Rectal smooth muscle tissue (tissue), 1 donor: ENCODE data around the gene RBPJL.
A peak's percentile ranks its signal among the peaks of the same experiment; 100 is the strongest.

Experiments used
- H3K27ac ChIP-seq: one replicate; pipeline ENCODE4 v1.7.0; 2013; ENCODE audit warnings: low read depth, low read length, inconsistent platforms
- H3K27me3 ChIP-seq: one replicate; pipeline ENCODE4 v1.7.0; 2013; ENCODE audit warnings: low read length; ENCODE audit not compliant: control insufficient read depth, insufficient read depth
- H3K36me3 ChIP-seq: one replicate; pipeline ENCODE4 v1.7.0; 2013; ENCODE audit warnings: low read length; ENCODE audit not compliant: control insufficient read depth, insufficient read depth
- H3K4me1 ChIP-seq: one replicate; pipeline ENCODE4 v1.7.0; 2013; ENCODE audit warnings: low read length; ENCODE audit not compliant: control insufficient read depth, insufficient read depth
- H3K4me3 ChIP-seq: one replicate; pipeline ENCODE4 v1.7.0; 2013; ENCODE audit warnings: low read length
- H3K9ac ChIP-seq: one replicate; pipeline ENCODE4 v1.7.0; 2013; ENCODE audit warnings: low read length

Gene RBPJL

DNA sequence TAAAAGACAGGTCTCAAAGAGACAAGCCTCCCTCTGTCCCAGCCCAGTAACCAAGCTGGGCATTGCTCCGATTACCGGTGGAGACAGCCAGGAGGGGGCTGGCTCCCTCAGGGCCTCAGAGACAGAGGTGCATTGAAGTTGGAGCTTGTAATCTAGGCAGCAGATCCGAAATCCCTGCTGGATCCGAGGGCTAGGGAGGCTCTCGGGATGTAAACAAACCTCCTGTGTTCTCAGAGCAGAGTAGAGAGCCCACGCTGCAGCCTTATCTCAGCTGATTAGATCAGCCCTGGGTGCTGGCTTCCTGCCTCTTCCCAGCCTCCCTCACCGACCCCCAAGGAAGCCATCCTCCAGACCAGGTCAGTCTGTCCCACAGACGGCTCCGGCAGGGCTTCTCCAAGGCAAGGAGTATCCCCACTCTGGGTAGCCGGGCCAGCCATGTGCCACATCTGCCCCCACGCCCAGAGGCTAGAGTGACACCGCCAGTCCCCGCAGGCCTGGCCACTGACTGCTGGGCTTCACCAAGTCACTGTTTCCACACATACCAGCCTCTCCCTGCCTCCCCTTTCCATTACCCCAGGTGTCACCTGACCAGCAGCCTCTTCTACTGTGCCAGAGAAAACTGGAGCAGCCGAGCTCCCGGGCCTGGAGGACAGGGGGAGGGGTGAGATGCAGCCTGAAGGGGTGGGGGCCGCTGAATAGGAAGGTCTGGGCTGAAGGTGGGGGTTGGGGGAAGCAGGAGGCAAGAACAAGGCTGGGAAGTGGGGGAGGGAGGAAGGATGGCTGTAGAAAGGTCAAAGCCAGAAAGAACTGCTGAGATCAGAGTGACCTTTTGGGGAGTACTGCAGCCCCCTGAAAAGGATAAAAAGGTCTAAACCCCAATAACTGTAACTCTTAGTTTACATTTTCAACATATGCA, 35.6 kb downstream of the RBPJL start:
- no peak overlapping the region for H3K9ac ChIP-seq
- H3K4me1 ChIP-seq, result peaks cover 72% of the 10 kb centered on the region
- no peaks in the 10 kb centered on the region for H3K36me3 ChIP-seq
- no peaks in the 10 kb centered on the region for H3K27me3 ChIP-seq
- H3K4me3 ChIP-seq, result peak overlapping the region; percentile 51
- peak overlapping the region; percentile 96 for H3K27ac ChIP-seq

DNA sequence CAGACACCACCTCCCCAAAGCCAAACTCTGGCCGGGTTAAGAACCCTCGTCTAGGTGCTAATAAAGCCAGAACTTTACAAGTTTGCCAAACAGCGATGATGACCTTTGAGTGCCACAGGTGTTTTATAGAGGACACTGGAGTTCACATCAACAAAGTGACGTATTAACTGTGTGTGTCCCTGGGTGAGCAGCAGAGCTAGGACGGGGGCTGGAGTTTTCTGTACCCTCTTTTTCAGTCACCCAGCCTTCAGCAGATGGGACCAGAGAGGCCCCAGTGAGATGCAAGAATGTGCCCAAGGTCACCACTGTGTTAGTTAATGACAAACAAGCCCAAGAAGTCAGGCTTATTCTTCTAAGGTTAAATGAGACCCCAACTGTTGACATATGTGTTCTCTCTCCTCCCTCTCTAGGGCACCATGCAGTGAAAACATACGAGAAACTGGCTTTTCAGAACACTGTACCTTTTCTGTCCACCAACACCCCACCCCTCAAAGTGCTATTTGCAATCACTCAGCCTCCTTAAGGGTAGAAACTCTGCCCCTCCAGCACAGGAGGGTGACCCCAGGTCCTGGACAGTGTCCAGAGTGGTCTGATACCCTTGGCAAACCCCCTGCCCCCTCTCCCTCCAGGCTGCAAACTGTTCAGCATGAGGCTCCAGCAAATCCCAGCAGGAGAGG, 36.4 kb downstream of the RBPJL start:
- H3K27me3 ChIP-seq, result no peaks in the 10 kb centered on the region
- peak overlapping the region; percentile 5 for H3K9ac ChIP-seq
- H3K27ac ChIP-seq, result peak overlapping the region; percentile 96
- peaks cover 64% of the 10 kb centered on the region for H3K4me1 ChIP-seq
- H3K4me3 ChIP-seq, result peak overlapping the region; percentile 79
- H3K36me3 ChIP-seq, result no peaks in the 10 kb centered on the region

DNA sequence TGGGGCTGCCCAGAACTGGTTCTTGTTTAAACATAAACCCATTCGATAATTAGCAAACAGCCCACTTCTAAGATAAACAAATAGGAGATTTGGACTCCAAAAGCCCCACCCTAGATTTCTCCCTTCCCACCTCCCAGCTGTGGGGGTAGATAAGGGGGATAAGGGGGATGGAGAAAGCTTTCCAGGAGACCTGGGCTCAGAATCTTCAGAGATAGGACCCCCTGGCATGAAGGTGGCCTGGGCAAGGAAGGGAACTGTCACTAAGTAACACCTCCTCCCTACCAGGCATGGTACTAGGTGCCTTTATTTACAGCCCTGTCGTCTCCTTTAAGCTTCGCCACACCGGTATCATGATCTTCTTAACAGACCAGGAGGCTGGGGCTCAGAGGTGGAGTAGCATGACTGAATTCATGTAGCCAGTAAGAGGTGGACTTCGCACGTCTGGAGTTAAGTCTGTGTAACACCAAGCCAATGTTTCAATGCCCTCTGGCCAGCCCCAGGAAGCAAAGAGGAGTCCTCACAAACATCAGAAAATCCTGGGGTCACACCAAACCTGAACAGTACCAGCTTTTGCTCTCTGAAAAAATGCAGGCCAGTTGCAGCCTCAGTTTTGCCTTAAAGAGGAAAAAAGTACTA, 37.0 kb downstream of the RBPJL start:
- Histone ChIP-seq H3K36me3 (no peaks in the 10 kb centered on the region), H3K4me1 (peaks cover 59% of the 10 kb centered on the region), H3K27ac (peak overlapping the region; percentile 96), H3K9ac (no peak overlapping the region), H3K4me3 (peak overlapping the region; percentile 79), H3K27me3 (no peaks in the 10 kb centered on the region)

DNA sequence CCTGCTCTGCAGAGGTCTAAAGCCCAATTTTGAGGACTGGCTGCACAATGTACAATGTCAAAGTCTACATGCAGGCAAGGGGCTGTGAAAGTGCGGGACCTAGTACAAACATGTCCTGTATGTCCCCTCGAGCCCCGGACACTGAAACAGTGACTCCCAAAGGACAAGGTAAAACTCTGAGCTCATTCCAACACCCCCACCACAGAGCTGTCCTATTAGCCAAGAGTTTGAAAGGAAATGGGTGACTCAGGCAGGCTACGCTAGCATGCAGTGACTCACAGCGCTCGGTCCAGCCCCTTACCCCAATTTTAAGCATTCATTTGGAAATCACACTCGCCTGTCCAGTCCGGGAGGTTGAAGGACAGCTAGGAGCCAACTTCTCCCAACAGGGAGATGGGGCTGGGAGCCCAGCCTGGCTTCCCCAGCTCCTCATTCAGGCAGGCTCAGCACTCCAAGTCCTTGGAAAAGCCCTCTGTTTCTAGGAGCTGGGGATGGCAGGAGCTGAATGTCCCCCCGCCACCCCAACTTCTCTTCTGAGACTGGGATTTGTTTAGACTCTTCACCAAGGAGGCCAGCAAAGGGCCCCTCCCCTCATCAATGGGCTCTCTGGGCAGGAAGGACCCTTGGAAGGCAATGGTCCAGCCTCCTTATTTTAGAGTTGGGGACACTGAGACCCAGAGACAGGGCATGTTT, 37.7 kb downstream of the RBPJL start:
- Histone ChIP-seq H3K4me3 (peak overlapping the region; percentile 79), H3K27me3 (no peaks in the 10 kb centered on the region), H3K27ac (peak overlapping the region; percentile 96), H3K9ac (no peak overlapping the region), H3K36me3 (no peaks in the 10 kb centered on the region), H3K4me1 (peaks cover 52% of the 10 kb centered on the region)

DNA sequence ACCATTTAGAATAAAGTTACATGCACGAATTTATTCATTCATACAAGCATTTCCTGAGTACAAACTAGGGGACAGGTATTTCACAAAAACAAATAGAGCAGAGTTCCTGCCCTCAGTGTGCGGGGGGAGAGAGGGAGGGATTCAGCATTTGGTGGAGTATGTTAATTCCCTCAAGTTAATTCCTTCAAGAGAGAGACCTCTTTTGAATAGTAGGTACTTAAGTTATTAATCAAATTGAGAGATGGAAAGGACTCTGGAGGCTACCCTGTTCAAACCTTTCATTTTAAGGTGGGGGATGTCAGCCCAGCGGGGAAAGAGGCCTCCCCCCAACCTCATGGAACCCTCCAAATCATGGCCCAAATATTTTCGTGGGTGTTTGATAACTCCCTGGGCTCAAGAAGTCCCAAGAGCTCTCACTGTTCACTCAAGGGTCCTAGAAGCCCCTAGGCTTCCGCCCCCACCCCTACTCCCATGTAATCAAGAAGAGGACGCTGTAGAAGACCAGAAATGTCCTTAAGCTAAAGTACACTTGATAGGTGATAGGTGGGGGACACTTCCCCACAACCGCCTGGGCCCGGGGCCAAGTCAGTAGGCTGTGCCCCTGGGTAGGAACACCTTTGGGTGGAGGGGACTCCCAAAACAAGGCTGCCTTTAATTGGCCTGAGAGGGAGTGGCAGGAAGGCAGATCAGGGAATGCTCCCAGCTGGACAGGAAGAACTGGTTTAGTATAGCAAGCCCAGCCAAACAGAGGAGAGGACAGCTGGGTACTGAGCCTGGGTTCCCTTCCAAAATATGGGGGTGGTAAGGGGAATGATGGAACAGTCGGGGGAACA, 38.7 kb downstream of the RBPJL start:
- H3K27ac ChIP-seq, result peak overlapping the region; percentile 96
- peak overlapping the region; percentile 79 for H3K4me3 ChIP-seq
- no peak overlapping the region for H3K9ac ChIP-seq
- H3K4me1 ChIP-seq, result peaks cover 46% of the 10 kb centered on the region
- H3K27me3 ChIP-seq, result no peaks in the 10 kb centered on the region
- no peaks in the 10 kb centered on the region for H3K36me3 ChIP-seq

DNA sequence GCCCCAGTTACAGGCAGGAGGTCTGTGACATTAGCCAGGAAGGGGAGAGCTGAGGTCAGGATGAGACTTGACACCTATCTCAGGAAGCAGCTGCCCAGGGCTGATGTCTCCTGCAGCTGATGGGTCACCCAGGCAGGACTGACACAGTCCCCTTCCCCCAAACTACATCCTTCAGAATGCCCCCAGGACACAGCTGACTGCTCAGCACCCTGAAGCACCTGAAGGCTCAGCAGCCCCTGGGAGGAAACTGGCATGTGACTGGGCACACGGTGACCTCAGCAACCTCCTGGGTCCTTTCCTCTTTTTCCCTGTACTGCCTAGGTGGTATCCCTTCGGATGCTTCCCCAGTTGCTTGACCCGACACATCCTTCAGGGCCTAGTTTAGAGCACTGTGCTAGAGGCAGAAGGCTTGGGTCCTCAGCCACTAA, 39.7 kb downstream of the RBPJL start:
- Histone ChIP-seq H3K4me1 (peaks cover 43% of the 10 kb centered on the region), H3K4me3 (peak overlapping the region; percentile 79), H3K27ac (peak overlapping the region; percentile 96), H3K9ac (no peak overlapping the region), H3K36me3 (no peaks in the 10 kb centered on the region), H3K27me3 (no peaks in the 10 kb centered on the region)

DNA sequence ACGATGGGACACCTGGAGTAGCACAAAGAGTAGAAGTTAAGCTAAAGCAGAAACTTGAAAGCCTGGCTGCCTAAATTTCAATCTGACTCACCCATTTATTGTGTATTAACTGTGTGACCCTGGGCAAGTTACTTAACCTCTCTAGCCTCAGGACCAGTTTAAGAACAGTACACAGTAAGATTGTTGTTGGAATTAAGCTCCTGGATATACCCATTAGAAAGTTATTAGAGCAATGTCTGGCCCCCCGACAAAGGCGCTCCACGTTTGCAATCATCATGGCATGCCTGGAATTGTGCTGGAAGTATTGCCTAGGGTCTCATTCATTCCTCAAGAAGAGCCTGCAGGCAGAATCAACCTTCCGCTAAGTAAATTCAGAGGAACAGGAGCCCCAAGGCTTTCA, 40.2 kb downstream of the RBPJL start:
- H3K9ac ChIP-seq, result peak overlapping the region; percentile 82
- peaks cover 38% of the 10 kb centered on the region for H3K4me1 ChIP-seq
- H3K4me3 ChIP-seq, result peak overlapping the region; percentile 79

DNA sequence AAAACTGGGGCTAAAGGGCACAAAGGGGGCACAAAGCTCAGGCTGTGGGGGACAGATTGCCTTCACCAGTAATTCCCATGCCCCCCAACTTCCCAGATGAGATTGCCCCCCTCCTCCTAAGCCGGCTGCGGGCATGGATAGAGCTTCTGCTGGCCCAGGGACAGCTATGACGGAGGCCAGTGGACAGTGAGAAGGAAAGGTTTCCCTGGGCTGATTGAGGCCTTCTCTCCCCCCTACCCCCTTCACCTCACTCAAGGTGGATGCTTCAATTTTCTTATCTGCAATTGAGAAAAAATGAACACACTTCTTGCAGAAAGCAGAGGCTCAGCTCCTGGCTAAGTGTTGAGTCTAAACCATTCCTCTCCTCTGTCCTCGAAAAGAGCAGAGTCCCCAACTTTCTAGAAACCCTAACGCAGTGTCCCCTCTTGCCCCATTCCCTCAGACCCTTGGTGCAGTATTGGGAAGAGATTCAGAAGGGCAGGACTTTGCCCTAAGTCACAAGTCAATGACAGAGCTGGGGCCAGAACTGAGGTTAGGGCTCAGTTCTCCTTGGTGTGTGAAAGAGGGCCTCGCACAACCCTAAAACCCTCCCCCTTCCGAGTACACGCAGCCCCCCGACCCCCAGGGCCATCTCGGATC, 40.8 kb downstream of the RBPJL start:
- peak overlapping the region; percentile 79 for H3K4me3 ChIP-seq
- no peaks in the 10 kb centered on the region for H3K27me3 ChIP-seq

More for the DNA sequence above, 40.2 kb downstream of the RBPJL start:
- Histone ChIP-seq H3K27ac (peak overlapping the region; percentile 96), H3K36me3 (no peaks in the 10 kb centered on the region), H3K27me3 (no peaks in the 10 kb centered on the region)

DNA sequence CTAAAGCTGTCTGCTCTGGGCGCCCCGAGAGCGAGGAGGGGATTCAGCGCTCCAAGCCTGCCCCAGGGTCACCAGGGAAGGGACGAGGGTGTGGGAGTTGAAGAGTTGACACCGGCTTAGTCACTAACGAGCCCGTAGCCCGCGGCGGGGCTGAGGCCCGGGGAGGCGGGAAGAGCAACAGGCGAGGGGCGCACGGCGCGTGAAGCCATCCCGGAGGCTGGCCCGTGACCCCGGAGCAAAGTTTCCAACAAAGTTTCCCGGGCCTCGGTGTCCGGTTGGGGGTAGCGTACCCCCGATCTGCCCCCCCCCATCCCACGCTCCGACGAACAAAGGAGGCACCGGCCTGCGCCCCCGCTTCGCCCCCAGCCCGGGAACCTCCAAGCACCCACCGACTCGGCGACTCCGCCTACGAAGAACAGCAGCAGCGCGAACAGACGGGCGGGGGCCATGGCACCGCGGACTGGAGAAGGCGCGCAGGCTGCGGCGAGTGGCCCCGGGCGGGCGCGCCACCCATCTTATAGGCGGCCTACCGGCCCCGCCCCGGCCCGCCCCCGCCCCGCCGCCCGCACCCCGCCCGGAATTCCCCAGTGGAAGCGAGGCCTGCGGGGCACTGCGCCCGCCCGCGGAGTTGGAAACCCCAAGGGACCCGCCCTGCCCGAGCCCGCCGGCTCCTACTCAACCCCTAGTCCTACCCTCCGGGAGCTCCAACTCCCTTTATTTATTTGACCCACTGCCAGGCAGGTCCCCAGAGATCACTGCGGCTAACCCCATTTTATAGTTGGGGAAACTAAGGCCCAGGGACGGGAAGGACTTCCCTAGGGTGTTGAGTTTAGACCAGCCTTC, 41.5 kb downstream of the RBPJL start, which contains the start of gene SDC4:
TSS of gene SDC4 (minus strand) at position 489 of the 843 bp plus-strand sequence. CDS start at position 449, 40 bp downstream.
- Histone ChIP-seq H3K27ac (peak within 1 kb of the TSS; percentile 96), H3K4me1 (peaks cover 29% of the 10 kb centered on the region), H3K27me3 (no peaks in the 10 kb centered on the region), H3K4me3 (peak within 1 kb of the TSS; percentile 79), H3K36me3 (no peaks in the 10 kb centered on the region), H3K9ac (peak within 1 kb of the TSS; percentile 82)

More for the DNA sequence above, 40.8 kb downstream of the RBPJL start:
- peaks cover 33% of the 10 kb centered on the region for H3K4me1 ChIP-seq
- peak overlapping the region; percentile 82 for H3K9ac ChIP-seq
- peak overlapping the region; percentile 96 for H3K27ac ChIP-seq
- no peaks in the 10 kb centered on the region for H3K36me3 ChIP-seq

DNA sequence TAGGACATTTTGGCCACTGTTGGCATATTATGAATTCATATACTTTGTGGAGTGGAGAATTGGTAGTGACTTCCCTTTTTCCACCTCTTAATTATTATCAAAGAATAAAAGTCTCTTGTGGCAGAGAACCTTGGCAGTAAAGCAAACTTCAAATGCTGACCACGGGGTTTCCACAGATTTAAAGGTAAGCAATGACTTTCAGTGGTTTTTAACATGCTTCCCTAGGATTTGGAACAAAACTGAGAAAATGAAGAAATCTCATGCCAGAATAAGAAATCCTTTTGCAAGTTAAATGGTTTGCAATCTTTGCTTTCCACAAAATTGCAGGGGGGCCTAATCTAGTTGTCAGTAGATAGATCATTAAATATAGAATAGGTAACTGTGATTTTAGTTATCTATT, 43.6 kb downstream of the RBPJL start:
- no peak overlapping the region for H3K4me3 ChIP-seq
- H3K9ac ChIP-seq, result no peak overlapping the region
- no peaks in the 10 kb centered on the region for H3K36me3 ChIP-seq
- H3K27me3 ChIP-seq, result no peaks in the 10 kb centered on the region
- H3K27ac ChIP-seq, result no peak overlapping the region
- peaks cover 18% of the 10 kb centered on the region for H3K4me1 ChIP-seq
